ENCODE data around the gene CNOT1.
"Not testable (repeated sequence)": the region's sequence is repeated elsewhere in the genome, so short reads cannot be mapped to it uniquely, and the experiment has no call there.

Gene CNOT1

DNA sequence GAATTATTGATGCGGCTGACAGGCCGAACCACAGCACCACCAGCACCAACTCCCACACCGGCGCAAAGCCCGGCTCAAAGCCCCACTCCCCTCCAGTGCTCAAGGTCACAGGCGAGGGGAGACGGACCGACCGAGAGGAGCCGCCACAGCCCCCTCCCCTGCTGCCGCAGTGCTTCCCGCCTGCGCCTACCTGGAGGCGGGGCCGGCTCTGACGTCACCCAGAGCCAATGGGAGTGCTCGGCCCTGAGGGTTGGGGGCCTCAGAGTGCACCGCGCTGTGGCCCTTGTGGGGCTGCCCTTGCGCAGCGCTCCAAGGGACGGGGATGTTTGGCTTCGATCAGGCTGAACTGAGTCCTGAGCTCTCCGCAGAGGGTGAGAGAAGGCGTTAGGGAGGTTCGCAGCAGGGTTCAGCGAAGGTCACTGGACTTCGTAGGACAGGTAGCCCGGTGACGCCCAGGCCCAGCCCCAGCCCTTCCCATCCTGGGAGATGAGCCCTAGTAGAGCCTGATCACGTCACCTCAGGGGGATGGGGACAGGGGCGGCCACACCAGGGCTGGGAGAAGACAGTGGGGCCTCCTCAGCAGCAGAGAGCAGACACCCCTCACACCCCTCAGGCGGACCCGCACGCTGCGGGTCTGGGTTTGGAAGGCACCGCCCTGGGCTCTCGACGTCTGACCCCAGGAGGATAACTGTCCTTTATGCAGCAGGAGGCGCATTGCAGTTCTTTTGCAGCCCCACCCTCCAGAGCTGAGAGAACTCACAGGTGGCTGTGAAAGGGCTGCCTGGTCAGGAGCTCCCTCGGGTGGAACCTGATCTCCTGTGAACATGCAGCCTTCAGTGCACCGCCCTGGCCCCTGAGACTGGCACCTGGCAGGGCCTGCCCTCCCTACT lies 128.1 kb downstream of the CNOT1 start:
- DNase-seq: peak; percentile 91

DNA sequence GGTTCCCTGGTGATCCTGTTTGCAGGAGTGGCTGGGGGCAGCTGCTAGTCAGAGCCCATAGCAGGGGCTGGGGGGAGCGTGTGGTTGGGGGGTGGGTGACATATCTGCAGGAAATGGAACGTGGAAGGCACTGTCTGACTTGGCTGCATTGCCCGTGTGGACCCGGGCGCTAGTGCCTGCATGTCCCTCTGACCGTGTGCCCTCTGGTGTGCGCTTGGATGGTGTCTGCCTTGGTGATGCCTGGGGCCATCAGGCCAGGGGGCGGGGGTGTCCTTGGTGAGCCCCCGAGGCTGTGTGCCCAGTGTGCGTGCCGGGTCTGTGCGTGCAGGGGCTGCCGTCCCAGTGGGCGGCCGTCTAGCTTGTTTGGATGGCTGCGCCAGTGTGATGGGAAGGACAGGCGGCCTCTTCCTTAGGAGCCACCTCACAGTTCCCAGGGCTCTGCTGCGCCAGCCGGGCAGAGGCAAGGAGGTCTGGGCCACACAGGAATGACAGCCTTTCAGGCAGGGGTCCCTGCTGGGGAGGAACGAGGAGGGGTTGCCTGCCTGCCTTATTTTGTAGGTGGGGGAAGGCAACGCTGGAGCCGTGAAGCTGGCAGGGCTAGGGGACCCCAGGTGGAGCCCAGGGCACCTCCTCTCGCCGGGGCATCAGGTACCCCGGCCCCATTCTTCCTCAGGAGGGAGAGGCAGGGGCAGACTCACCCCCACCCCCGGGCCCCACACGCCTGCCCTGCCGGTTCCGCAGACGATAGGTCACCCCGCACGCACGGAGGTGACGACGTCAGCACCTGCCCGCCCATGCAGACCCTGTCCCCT lies 129.0 kb downstream of the CNOT1 start:
- peak; percentile 76 for DNase-seq

DNA sequence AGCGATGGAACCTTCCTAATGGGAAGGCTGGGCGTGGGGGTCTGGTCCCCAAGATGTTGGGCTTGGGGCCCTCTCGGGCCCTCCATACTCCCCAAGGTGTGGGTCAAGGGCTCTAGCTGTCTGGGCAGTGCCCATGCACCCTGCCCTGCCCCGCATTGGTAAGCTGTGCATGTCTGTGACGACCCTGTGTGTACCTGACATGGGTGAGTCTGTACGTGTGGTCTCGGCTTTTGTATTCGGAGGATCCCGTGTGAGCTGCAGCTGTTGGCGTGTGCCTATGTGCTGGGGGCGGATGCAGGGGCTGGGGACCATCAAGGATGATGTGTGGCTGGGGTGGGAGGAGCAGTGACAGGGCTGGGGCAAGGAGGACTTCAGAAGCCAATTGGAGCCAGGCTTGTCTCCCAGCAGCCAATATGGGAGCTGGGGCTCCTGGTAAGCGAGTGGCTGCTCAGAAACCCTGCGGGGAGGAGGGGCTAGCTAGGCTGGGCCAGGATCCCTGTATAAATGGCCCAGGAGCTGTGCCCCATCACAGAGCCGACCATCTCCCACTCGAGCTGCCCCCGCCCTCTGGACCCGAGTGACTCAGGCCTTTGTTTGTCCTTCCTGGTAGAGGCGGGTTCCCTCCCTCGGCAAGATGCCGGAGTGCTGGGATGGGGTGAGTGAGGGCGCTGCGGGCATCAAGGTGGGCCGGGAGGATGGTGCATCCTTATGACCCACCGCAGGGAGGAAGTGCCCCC lies 129.8 kb downstream of the CNOT1 start, which contains the start of gene NDRG4:
Gene NDRG4 (plus strand): TSS at position 529 of the 737 bp plus-strand sequence. CDS start 106 bp downstream, at position 635.
- peak; percentile 92 for DNase-seq

DNA sequence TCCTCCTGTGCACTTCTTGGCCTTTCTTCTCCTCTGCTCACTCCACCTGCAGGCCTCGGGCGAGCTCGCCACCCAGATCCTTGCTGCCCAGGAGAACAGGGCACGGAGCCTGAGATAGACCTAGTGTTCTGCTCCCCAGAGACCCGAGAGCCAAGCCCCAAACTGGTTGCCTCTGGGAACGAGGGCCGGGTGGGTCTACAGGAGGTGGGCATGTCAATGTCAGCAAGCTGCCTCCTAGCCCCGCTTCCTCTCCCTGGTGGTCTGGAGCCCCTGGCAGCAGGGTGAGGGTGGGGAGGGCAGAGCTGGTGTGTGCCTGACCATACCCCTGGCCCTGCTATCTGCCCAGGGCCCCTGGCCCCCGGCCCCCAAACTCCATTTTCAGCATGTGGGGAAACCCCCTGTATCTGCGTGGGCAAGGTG lies 130.5 kb downstream of the CNOT1 start:
- DNase-seq: no peak

DNA sequence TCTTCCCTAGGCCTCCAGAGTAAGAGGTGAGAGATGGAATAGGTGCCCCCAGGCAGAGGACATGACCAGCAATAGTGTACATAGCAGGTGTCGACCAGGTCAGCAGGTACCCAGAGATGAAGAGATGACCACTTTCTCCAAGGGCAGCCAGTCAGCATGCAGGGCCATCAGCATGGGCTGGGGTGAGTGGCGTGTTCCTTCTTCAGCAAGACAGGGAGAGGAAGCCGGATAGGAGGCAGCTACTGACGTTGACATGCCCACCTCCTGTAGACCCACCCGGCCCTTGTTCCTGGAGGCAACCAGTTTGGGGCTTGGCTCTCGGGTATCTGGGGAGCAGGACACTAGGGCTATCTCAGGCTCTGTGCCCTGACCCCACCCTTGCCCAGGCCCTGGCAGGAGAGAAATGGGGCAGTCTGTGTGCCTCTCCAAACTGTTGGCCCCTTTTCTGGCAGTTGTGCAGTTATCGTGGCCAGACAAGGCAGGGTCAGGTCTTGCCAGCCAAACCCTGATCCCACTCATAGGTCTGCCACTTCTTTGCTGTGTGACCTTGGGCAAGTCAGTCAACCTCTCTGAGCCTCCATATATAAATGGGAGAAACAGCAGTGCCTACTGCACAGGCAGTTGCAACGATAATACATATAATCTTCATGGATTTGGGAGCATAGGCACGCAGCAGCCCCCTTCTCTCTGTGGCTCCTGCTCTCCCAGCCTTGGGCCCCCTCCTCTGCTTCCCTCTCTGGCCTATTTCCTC lies 131.1 kb downstream of the CNOT1 start:
- DNase-seq: no peak

DNA sequence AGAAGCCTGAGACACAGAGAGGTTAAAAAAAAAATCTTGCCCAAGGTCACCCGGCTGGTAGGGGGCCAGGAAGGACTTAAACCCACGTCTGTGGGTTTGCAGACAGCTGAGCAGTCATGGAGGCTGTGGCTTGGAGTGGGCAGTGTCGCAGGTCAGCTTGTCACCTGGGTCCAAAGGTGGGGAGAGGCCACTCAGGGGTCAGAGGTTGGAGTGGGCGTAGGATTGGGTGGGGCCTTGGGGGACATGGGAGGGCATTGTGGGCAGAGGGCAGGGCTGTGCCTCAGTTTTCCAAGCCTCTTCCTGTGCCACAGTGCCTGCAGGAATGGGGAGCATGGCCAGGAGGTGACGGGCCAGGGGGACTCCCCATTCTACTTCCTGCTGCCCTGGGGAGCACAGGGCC lies 131.7 kb downstream of the CNOT1 start:
- no peak for DNase-seq

DNA sequence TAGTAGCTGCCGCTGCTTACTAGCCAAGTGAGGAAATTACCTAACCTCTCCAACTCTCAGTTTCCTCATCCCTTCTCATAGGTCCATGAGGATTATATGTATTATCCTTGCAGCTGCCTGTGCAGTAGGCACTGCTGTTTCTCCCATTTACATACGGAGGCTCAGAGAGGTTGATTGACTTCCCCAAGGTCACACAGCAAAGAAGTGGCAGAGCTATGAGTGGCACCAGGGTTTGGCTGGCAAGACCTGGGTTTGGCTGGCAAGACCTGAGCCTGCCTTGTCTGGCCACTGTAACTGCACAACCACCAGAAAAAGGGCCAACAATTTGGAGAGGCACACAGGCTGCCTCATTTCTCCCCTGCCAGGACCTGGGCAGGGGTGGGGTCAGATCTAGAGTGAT lies 132.2 kb downstream of the CNOT1 start:
- no peak for DNase-seq

DNA sequence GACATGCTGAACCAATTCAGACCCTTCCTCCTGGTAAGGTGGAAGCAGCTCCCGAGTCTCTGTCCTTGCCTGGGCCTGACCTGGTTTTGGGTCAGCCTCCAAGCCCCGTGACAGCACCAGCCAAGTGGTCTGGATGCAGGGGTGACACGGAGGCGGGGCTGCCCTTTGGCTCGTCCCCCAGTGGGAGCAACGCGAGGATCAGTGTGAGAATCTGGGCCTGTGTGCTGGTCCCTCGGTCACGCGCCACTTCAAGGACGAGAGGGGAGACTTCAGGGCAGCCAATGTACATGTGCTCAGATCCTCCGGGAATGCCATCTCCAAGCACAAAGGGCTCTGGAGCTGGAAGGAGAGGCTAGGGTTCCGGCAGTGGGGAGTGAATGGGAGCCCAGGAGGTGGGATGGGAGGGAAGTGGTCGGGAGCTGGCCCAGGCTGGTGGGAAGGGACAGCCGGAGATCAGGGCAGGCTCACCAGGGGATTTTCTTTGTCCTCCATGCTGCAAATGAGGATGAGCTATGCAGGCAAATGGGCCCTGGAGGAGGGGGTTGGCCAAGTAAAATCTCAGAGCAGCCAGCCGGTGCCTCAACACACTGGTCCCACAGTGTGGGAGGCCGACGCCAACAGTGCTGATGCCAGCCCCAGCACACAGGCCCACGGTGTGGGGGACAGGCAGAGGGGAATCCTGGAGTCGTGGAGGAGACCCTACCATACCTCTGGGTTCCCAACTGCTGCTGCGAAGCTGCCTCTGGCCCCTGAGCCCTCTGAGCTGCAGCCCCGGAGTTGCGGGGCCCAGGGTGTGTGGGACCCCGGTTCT lies 133.9 kb downstream of the CNOT1 start:
- DNase-seq: no peak

DNA sequence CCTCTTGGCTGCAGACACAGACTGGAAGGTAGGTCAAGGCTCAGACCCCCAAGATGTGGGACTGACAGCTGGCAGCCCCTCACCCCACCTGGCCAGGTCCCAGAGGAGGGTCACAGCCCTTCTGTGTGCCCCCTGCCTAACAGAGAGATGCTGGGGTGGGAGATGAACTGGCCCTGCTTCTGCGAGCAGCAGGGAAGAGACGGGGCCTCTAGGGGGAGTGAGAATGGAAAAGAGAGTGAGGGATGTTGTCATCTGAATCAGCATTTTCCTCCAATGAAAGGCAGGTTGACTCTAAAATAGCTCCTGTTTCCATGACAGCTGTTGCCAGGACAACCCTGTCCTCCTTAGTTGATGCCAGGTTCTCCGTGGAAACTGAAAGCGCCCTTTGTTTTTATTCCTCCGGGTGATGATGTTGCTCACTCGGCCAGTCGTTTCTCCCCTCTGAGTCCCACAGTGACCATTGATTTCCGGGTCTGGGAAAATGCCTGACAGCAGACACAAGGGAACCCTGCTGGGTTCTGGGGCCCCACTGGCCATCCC lies 134.6 kb downstream of the CNOT1 start:
- peak; percentile 95 for DNase-seq

DNA sequence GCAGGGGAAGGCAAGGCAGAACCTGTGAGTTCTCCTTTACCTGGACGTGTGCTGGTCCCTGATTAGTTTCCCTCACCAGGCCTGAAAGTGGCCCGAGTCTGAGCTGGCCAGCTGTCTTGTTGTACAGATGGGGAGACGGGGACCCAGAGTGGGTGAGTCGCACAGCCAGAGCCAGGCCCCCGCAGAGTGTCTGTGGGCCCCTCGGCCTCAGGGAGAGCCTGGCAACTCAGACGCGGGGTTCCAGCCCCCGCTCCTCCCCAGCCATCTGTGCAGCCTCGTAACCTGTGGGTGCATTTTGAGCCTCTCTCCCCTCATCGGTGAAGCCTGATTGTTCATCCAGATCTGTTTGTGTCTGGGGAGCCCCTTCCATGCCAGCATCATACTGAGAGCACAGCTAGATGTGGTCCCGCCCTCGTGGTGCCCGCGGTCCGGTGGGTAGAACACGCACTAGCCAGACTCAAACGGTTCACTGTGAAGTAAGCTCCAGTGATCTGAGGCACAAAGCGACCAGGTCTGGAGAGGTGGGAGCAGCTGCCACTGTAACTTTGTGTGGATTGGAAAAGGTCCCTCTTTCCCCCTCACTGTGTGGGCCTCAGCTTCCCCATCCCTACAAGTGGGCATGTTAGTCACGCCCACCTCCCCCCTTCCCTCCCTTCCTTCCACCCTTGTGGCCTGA lies 135.7 kb downstream of the CNOT1 start:
- no peak for DNase-seq

DNA sequence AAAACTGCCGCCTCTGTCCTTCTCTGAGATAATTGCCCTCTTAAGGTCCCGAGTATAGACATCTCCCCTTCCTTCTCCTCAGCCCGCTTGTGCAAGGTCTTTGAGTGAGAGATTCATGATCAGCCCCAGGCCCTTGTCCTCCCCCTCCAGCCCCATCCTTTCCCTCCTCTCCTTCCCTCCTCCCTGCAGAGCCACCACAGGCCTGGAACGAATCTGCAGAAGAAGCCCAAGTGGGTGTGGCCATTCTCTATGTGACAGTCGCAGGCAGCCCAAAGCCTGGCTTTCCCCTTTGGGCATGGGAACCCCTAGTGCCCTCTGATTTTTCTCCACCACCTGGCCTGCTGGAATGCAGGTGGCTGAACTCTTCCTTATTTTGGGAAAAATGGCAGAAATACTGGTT lies 136.9 kb downstream of the CNOT1 start:
- peak; percentile 64 for DNase-seq

DNA sequence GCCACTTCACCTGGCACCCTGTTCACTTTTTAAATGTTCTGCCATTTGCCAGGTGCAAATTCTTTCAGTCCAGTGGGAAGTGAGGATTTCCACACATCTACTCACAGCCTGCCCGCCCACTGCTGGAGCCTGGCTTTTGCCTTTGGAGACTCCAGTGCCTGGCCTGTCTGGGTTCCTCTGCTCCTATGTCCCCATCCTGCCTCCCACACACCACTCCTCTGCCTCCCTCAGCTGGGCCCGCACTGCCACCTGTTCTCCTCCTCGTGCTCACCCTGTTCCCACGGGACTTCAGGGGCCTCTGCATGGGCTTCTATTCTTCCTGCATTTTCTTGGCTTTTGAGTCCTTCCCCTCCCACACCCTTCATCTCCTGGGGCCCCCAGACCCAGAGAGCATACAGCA lies 137.6 kb downstream of the CNOT1 start:
- no peak for DNase-seq

DNA sequence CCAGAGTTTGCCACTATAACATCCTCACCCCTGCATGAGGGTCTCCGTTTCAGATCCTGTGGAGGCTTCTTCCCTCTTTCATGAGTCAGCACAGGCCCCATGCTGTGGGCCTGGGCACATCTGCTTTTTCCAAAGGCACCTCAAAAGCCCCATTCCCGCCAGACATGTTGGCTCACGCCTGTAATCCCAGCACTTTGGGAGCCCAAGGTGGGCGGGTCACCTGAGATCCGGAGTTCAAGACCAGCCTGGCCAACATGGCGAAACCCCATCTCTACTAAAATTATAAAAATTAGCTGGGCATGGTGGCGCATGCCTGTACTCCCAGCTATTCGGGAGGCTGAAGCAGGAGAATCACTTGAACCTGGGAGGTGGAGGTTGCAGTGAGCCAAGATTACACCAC lies 139.1 kb downstream of the CNOT1 start:
- not testable (repeated sequence) for DNase-seq

DNA sequence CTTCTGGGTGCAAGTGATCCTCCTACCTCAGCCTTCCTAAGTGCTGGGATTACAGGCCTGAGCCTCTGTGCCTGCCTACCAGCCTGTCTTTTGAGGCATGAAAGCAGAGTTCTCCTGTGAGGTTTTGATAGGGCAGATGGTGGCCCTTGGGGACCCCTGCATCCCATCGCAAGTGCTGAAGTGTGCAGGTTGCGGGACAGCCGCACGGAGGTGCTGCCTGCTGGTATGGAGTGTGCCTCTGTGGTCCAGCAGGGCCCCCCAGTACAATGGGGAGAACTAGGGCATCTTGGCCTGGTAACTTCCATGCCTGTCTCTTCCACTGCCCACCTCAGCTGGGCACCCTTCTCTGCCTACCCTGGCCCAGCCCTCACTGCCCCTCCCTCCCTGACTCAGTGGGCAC lies 139.6 kb downstream of the CNOT1 start:
- no peak for DNase-seq

DNA sequence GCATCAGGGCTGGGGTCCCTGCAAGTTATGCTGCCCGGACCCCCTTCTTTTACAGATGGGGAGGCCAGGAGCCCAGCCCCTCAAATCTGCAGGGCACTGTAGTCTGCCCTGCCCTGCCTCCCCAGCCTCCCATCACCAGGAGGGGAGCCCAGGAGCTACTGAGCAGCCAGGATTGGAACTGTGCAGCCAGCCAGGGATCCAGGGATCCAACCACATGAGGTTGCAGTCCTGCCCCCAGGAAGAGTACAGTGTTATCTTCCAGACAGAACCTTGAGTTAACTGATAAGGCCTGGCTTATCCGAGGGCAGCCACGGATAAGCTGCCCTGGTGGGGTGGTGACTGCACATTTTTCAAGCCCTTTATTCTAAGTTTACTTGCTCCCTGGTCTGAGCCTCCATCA lies 141.1 kb downstream of the CNOT1 start:
- no peak for DNase-seq

DNA sequence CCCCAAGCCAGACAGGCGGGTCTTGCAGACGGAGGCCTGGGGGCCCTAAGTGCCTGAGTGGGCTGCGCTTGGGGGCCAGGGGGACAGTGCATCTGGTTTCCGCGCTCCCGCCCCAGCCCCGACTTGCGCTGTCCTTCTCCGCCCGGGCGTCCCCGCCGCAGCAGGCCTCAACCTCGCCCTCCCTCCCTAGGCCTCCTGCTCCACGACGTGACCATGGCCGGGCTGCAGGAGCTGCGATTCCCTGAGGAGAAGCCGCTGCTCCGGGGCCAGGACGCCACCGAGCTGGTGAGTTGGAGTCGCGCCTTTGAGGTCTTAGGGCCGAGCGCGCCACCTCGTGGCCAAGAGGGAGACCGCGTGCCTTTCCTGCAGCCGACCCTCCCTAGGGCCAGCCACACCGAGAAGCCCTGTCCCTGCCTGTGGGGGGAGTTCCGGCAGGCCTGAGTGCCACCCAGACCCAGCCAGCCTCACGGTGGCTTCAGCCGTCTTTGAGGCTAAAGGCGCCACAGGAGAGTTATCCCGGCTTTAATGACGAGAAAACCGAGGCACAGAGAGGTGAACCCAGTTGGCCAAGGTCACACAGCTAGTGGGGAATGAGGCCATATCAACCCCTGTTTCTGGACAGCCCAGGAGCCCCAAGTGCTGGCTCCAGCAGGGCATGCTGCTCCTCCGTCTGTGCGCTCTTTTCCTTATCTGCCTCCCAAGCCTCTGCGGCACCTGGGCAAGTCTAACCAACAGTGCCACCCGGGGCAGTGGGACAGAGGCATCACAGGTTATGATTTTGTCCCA lies 141.9 kb downstream of the CNOT1 start:
- peak; percentile 94 for DNase-seq

DNA sequence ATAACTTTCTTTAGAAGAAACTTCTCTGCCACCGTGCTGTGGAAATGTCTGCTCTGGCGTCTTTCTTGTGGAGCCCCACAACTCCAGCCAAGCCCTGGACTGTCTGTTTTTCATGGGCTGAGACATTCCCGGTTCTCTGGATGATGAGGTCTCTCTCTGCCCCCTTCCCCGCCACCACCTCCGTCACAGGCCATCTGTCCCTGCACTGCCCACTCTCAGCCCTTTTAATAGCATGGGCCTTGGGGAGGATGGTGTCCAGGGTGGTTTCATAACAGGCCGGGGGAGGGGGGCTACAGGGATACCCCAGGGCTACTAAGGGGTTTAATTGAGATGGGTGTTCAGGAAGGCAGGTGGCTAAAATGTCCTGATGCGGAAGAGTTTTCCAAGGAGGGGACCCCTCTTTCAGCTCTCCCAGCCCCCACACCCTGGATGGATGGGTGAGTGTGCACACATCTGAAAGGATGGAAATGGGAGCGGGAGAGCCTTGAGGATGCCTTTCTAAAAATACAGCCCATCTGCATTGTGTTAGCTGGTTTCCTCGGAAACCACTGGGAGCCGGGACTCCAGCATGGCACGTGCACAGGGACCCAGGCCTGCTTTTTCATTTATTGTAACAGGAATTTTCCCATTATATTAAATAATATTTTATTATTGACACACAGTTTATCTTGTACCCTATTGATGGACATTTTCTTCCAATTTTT lies 144.3 kb downstream of the CNOT1 start:
- no peak for DNase-seq

DNA sequence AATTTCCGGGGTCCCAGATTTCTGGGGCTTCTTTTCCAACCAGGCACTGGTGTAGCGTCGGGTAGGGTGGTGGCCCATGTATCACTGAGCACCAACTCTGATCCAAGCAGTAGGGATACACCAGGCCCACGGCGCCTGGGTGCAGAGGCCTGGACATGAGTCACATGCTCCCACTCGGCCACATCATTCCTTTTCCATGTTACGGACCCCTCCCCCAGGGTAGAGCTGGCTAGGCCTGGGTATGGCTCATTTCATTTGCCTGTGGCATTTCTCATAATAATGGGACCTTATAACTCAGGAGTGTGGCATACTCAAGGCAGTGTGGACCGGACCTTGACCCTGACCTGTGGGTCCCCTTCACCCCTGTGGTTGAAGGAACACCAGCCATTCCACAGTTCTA lies 147.7 kb downstream of the CNOT1 start:
- no peak for DNase-seq

DNA sequence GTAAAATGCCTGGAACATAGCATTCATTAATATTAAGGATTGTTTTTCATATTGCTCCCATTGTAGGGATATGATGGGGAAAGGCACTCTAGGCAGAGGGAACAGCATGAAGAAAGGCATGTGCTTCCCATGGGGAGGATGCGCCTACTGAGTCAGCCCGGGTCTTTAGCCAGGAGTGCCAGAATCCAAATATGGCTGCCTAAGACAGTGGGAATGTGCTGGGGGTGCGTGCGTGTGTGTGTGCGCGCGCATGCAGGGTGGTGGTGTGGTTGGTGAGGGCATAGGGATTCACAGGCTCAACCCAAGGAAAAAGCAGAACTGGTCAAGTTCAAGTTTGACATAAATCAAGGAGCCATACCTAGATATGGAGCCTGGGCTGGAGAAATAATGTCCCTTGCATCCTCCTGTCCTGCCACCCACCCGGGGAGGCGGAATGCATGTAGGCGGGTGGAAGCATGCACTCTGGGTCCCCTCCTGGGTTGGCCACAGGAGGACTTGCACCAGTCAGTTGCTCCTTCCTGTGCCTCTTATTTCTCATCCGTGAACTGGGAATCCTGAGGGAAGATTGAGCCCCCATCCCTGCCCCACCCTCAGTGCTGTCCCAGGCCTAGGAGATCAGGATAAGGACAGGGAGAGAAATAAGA lies 148.3 kb downstream of the CNOT1 start:
- DNase-seq: no peak
